GM18951 (cell line): ENCODE results near the gene ADIPOR2.

Source experiments
- POLR2A ChIP-seq: IDR thresholded peaks from 4 replicates; pipeline ENCODE4 v1.6.1; 2011; ENCODE audit warnings: mild to moderate bottlenecking; ENCODE audit not compliant: insufficient read length, insufficient read depth; ENCODE audit errors: extremely low read depth
- in situ Hi-C: fragments of 300-500 bp; cut with MboI; formaldehyde crosslinking; loops from one replicate; pipeline ENCODE4 v1.12.0; 2022; ENCODE audit warnings: low sequenced_read_pairs, mixed read lengths, inconsistent platforms; ENCODE audit not compliant: unreplicated experiment

Gene ADIPOR2

DNA sequence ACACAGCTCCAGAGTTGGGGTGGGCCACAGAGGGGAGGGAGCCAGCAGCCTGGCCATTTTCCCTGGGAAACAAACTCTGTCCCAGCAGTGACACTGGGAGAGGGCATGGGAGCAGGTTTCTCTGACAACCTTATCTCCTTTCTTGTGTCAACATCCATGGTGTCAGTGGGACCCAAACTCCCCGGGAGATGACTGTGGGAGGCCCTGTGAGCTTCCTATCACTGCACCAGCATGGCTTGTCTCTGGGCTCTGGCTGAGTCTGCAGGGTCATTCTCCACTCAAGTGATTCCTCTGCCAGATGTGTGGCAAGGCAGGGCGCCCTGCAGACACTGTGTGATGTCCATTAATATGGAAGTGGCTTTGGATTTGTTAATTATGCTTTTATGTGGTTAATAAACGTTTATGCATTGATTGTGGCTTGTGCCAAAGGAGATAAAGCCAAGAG, 139.6 kb downstream of the ADIPOR2 start:
- in situ Hi-C loops = no loop called here
- no peak for TF ChIP-seq POLR2A

DNA sequence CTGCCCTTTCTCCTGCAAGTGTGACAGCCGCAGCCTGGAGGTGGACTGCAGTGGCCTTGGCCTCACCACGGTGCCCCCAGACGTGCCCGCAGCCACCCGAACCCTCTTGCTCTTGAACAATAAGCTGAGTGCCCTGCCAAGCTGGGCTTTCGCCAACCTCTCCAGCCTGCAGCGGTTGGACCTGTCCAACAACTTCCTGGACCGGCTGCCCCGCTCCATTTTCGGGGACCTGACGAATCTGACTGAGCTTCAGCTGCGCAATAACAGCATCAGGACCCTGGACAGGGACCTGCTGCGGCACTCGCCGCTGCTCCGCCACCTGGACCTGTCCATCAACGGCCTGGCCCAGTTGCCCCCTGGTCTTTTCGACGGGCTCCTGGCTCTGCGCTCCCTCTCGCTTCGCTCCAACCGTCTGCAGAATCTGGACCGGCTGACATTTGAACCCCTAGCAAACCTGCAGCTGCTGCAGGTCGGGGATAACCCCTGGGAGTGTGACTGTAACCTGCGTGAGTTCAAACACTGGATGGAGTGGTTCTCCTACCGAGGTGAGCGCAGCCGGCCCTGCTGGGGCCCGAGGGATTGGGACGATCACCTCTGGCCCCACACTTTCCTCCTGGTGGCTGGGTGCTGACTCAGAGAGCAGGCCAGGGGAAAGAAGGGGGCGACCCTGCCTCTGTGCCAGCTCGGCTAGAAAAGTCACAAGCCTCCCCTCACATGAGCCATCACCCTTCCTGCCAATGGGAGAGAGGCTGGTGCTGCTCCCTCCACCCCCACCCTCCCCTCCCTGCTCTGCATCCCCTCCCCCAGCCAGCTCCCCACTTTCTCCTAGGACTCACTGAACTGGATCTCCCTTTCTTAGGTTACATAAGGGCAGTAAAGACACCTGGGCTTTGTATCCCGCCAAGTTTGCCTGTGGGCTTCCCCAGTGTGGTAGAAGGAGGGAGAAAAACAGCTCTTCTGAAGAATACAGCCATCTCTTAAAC, 140.4 kb downstream of the ADIPOR2 start:
- no peak for TF ChIP-seq POLR2A

DNA sequence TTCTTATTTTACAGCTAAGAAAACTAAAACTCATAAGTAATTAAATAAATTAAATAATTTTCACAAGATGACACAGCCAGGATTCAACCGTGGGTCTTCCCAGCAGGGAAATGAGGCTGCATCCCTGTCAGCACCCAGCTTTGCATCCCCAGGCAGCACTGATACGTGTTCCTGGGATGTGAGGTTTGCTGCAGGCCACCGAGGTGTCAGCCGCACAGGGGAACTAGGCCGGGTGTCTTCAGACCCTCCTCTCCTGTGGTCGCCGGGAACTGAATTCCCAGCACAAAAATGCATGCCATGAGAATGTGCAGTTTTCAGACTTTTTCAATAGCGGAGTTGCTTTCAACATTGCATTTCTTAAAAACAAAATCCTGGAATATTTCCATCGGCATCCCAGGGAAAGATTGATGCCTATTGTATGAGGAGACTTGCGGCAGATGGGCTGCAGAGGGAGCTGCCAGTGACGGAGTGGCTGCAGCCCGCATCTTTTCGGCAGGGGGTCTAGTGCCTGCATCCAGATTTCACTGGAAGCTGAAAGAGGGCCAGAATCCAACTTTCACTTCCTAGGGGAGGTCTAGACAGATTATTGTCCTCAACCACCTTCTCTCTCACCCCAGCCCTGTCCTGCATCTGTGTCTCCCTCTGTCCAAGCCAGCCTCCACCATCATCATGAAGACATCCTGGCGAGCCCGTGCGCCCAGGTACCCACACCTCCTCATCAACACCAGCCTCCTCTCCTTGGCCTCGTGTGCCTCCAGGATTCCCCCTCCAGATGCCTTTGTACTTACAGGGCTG, 142.1 kb downstream of the ADIPOR2 start:
- no peak for TF ChIP-seq POLR2A
- in situ Hi-C loops = no loop called here

More for the DNA sequence above, 140.4 kb downstream of the ADIPOR2 start:
- in situ Hi-C loops = no loop called here

DNA sequence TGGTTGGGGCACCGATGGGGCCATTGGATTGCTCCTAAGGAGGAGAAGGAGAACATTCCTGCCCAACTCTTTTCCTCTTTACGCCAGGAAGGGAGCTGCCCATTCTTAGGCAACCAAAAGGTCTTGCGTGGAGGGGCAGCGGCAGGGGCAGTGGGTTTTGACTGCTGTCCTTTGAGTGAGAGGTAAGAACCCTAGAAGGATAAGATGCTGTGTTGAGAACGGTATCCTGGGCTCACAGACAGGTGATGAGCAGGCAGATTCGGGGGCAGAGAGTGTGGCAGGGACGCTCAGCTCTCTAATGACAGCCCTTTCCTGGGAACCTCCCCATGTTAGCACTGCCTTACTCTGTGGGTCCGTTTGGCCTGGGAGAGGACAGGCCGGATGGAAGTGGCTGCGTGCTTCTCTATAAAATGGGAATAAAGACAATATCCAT, 142.7 kb downstream of the ADIPOR2 start:
- TF ChIP-seq POLR2A = no peak

DNA sequence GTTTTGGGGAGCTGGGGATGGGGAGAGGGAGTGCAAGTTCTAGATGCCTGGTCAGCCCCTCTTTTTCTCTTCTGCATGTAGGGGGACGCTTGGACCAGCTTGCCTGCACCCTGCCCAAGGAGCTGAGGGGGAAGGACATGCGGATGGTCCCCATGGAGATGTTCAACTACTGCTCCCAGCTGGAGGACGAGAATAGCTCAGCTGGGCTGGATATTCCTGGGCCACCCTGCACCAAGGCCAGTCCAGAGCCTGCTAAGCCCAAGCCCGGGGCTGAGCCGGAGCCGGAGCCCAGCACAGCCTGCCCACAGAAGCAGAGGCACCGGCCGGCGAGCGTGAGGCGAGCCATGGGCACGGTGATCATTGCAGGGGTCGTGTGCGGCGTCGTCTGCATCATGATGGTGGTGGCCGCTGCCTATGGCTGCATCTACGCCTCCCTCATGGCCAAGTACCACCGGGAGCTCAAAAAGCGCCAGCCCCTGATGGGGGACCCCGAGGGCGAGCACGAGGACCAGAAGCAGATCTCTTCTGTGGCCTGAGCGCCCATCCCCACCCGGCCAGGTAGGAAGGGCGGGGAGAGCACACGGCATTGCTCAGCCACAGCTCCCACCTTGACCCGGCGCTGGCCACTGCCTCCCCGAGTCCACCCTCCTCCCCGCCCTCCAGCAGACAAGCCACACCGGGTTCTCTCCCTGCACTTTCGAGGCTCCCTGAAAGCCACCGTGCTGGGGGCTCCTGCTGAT, 143.5 kb downstream of the ADIPOR2 start:
- in situ Hi-C loops = no loop called here
- TF ChIP-seq POLR2A = no peak

More for the DNA sequence above, 142.7 kb downstream of the ADIPOR2 start:
- in situ Hi-C loops = no loop called here

DNA sequence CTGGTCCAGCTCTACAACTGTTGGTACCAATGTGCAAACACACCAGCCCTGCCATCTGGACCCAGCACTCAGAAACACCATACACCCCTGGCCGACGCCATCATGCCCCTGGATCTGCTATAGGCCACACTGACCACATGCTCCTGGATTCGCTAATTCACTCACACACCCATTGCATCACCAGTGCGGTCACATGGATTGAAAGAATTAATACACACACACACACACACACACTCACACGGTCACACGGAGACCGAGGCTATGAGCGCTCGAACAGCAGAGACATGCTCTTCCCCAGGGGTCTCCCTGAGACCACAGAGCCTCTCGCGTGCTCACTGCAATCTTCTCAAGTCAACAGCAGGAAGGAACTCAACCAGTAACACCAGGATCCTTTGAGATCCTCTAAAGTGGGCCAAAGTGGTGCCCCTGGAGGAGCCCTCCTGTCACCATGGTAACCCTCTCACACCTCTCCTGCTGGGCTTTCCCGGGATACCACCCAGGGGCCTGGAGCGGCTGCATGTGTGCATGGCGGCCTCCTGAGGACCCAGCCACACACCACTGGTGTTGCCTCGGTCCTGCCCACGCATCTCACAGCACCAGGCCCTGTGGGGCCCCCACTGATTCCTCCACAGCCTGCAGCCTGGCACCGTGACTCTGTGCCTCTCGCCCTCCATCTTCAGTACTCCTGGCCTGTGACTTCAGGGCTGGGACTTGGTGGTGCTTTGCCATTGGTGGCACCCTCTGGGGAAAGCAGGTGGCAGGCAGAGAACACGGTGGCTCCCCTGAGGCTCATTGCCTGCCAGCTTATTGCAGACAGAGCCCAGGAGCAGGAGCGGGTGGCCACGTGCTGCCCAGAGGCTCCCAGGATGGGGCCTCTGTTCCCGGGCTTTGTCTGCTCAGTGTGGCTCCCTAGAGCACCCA, 144.6 kb downstream of the ADIPOR2 start:
- in situ Hi-C loops = no loop called here
- TF ChIP-seq POLR2A = no peak

DNA sequence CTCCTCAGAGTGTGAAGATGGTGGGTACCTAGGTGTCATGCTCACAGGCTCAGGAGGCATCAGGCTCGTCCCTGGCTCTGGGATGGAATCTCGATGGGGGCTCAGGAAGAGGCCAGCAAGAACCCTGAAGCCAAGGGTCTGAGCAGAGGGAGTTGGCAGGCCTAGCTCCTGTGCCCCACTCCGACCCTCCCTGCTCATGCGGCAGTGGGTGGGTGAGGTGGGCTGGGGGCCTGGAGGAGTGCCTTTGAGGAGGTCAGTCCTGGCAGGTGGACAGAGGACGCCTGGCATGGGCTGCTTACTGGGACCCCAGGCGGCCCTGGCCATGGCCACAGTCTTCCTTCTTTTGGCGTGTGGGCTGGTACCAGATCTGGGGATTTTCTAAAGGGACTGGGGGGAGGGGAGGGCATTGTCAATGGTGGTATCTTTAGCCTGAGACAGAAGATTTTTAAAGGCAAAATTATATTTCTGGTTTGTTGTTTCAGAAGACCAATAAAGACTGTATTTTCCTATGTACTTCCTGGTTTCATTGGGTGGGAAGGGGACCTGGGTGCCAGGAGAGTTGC, 145.5 kb downstream of the ADIPOR2 start:
- in situ Hi-C loops = no loop called here

DNA sequence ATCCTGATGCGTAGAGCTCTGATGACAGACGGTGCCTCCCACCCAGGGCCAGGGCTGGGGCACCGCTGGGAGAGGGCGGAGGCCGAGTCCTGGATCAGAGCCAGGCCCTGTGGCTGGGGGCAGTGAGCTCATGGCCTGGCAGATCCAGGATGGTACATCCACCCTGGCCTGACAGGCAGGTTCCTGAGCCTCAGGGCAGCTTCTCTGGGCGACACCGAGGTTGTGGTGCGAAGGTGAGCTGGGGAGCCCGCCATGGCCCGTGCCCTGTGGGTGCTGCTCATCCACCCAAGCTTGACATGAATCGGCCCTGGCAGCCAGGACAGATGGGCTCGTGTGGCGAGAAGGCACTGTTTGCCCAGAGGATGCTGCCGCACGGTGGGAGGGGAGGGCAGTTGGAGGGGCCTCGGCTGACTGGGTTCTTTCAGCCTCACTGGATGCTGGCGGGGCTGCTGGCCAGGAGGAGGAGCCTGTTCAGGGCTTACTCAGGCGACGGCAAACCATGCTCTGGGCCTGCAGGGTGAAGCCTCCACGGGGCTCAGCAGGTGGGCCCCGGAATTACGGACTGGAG, 146.1 kb downstream of the ADIPOR2 start:
- no peak for TF ChIP-seq POLR2A
- in situ Hi-C loops = no loop called here

More for the DNA sequence above, 145.5 kb downstream of the ADIPOR2 start:
- TF ChIP-seq POLR2A = no peak

DNA sequence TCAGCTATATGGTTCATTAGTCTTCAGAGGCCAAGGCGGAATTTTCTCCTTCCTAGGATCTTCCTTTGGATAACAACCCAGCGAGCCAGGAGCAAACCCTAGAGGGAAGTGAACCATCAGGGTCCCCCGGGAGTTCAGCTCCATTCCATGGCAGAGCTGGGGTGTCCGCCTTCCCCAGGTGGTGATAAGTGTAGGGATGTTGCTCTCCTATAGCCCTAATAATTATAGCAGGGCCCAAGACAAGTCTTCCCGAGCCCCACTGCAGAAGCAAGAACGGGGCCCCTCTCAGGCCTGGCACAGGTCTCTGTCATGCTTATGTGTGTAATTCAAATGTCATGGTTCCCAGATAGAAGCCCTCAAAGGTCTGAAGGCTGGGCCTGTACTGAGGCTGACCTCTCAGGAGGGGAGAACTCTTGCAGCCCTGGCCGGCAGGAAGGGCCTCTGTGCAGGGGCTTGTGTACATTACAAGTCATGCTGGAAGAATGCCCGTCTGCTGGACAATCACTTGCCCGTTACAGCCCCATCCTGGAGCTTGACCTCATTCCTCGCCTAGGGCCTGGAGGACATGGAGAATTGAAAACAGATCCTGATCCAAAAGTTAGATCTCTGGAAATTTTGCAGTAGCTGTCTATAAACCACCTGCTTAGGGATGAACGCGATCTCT, 146.8 kb downstream of the ADIPOR2 start:
- in situ Hi-C loops = no loop called here
- TF ChIP-seq POLR2A = no peak
